ENCODE measurements around the gene SH3RF3. TPM values are rescaled to one million over a fixed set of nuclear protein-coding genes. Genes with fewer than 3 reads are reported as not detected.

The SH3RF3 gene
- total RNA-seq, 1 donor from 2014 or later, result 6.4 TPM

GRCh38 chr2:109367683-109368082 is 238.7 kb downstream of the SH3RF3 start:
- intact Hi-C loops (cut with DNase I), result no loop called here
- DNase-seq (ENCODE audit: low spot score) (no peak), ATAC-seq (no peak)

- intact Hi-C loops (cut with DNase I), result no loop called here
- DNase-seq (ENCODE audit: low spot score) (peak; percentile 41), ATAC-seq (no peak)
Observed at GRCh38 chr2:109368798-109369197, 239.8 kb downstream of the SH3RF3 start.

- intact Hi-C loops (cut with DNase I), result no loop called here
- ATAC-seq (no peak), DNase-seq (ENCODE audit: low spot score) (no peak)
Observed at GRCh38 chr2:109369671-109370191, 240.7 kb downstream of the SH3RF3 start.

DNA sequence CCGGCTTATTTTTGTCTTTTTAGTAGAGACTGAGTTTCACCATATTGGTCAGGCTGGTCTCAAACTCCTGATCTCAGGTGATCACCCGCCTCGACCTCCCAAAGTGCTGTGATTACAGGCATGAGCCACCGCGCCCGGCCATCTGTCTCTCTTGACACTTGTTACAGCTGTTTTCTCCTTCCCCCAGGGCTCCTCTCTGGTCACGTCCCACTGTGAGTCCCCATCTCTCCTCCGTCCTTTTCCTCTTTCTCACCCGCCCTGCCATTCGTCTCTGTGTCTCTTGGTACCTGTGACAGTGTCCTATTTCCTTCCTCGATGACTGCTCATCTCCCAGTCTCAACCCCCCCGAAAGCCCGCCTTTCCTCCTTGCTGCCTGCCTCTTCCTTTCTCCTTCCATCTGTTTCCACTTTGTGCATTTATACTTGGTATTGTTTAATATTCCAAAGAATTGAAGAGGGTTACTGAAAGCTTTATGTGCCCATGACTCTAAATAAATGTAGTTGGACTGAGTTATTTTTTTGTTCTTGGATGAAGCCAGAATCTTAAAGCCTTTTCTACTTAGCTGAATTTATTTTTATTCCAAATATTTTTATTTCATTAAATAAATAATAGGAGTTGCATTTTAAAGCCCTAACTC is 241.5 kb downstream of the SH3RF3 start:
- DNase-seq (ENCODE audit: low spot score) (no peak), ATAC-seq (no peak)
- intact Hi-C loops (cut with DNase I), result no loop called here

- no peak for DNase-seq (ENCODE audit: low spot score)
- intact Hi-C loops (cut with DNase I), result no loop called here
- ATAC-seq, result no peak
Observed at GRCh38 chr2:109371481-109372170, 242.6 kb downstream of the SH3RF3 start.

- no peak for DNase-seq (ENCODE audit: low spot score)
- ATAC-seq, result no peak
- intact Hi-C loops (cut with DNase I), result no loop called here
Observed at GRCh38 chr2:109372171-109372568, 243.2 kb downstream of the SH3RF3 start.

- intact Hi-C loops (cut with DNase I), result no loop called here
- no peak for DNase-seq (ENCODE audit: low spot score)
- no peak for ATAC-seq
Observed at GRCh38 chr2:109372614-109373013, 243.6 kb downstream of the SH3RF3 start.

GRCh38 chr2:109373791-109374547 is 245.0 kb downstream of the SH3RF3 start:
- intact Hi-C loops (cut with DNase I), result no loop called here
- peak; percentile 28 for DNase-seq (ENCODE audit: low spot score)
- no peak for ATAC-seq

- intact Hi-C loops (cut with DNase I), result no loop called here
- DNase-seq (ENCODE audit: low spot score) (peak; percentile 49), ATAC-seq (peak; percentile 36)
Observed at GRCh38 chr2:109374548-109375130, 245.6 kb downstream of the SH3RF3 start.

GRCh38 chr2:109375131-109375561 is 246.1 kb downstream of the SH3RF3 start:
- DNase-seq (ENCODE audit: low spot score) (peak; percentile 46), ATAC-seq (no peak)
- intact Hi-C loops (cut with DNase I), result no loop called here

GRCh38 chr2:109375656-109376055 is 246.7 kb downstream of the SH3RF3 start:
- DNase-seq (ENCODE audit: low spot score) (peak; percentile 49), ATAC-seq (no peak)
- intact Hi-C loops (cut with DNase I), result no loop called here

- ATAC-seq, result no peak
- intact Hi-C loops (cut with DNase I), result no loop called here
- DNase-seq (ENCODE audit: low spot score), result peak; percentile 36
Observed at GRCh38 chr2:109376115-109376514, 247.1 kb downstream of the SH3RF3 start.

GRCh38 chr2:109376796-109377495 is 247.9 kb downstream of the SH3RF3 start:
- ATAC-seq (no peak), DNase-seq (ENCODE audit: low spot score) (no peak)
- intact Hi-C loops (cut with DNase I), result no loop called here

DNA sequence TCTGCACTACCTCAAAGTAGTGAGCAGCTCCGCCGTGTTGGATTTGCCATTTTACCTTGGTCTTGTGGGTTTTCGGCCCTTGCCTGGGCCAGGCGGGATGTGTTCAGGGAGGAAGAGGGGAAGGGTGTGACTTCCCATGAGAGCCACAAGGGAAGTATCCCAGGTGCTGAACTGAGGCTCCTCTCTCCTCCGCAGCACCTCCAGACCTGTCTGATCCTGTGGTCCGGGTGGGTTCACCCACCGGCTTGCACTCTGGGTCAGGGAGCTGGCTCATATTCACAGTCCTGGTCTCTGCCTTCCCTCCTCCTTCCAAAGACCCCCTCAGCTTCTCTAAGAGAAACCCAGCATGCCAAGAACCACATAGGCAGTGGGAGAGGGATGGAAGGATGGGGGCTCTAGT is 249.0 kb downstream of the SH3RF3 start:
- intact Hi-C loops (cut with DNase I), result no loop called here
- DNase-seq (ENCODE audit: low spot score) (peak; percentile 28), ATAC-seq (no peak)

GRCh38 chr2:109378682-109379081 is 249.7 kb downstream of the SH3RF3 start:
- peak; percentile 35 for DNase-seq (ENCODE audit: low spot score)
- intact Hi-C loops (cut with DNase I), result no loop called here
- no peak for ATAC-seq

DNA sequence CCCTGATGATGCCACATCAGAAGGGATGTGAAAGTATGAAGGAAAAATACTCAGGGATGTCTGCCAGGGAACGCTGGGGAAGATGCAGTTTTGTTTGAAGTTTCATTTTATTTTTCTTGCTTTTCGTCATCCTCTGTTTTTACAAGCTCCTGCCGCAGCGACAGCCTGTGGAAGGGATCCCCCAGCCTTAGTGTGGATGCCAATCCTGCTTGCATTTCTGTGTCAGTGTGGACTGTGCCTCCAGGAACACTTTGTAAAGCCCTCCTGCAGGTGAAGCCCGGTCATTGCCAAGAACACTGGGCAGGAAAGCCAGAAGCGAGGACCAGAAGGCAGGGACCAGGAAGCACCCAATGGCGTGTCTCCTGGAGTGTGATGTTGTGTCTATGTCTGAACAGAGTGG is 250.5 kb downstream of the SH3RF3 start:
- ATAC-seq (no peak), DNase-seq (ENCODE audit: low spot score) (peak; percentile 38)
- intact Hi-C loops (cut with DNase I), result no loop called here

- no peak for ATAC-seq
- DNase-seq (ENCODE audit: low spot score), result peak; percentile 32
- intact Hi-C loops (cut with DNase I), result loop anchor here (1.0 kb wide), 1 partner anchor 24 kb away; no protein-coding TSS in a partner anchor
Observed at GRCh38 chr2:109380502-109381326, 251.7 kb downstream of the SH3RF3 start.

GRCh38 chr2:109381327-109381820 is 252.4 kb downstream of the SH3RF3 start:
- DNase-seq (ENCODE audit: low spot score), result peak; percentile 28
- intact Hi-C loops (cut with DNase I), result loop anchor here (1.0 kb wide), 1 partner anchor 23 kb away; no protein-coding TSS in a partner anchor
- no peak for ATAC-seq

All from sciatic nerve (tissue), 2 donors.